Measurements from ENCODE around the gene MT2A.
"Not testable (repeated sequence)": the region's sequence is repeated elsewhere in the genome, so short reads cannot be mapped to it uniquely, and the experiment has no call there.

MT2A gene

DNA sequence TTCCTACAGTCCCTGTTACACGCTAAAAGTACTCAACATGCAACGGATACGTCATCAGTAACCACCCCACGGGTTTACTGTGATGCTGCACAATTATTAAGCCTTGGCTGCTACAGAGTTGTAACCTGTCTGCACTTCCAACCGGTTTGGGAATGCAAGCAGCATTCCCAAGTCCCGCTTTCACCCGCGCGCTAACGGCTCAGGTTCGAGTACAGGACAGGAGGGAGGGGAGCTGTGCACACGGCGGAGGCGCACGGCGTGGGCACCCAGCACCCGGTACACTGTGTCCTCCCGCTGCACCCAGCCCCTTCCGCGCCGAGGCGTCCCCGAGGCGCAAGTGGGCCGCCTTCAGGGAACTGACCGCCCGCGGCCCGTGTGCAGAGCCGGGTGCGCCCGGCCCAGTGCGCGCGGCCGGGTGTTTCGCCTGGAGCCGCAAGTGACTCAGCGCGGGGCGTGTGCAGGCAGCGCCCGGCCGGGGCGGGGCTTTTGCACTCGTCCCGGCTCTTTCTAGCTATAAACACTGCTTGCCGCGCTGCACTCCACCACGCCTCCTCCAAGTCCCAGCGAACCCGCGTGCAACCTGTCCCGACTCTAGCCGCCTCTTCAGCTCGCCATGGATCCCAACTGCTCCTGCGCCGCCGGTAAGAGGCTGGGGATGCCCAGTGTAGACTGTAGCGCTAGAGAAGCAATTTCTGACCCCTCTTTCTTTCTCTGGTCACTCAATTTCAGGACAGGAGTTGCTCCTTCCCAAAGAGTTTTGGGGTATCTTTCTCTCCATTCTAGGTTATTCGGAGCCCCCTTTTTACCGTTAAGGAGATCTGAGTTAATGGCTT lies at the start of gene MT2A:
MT2A (plus strand) TSS at position 542 of the 833 bp plus-strand sequence; CDS start at position 614, 72 bp downstream.
- DNase-seq (ENCODE audit: low read depth in 2 of 2) = peak; percentile 69 to 85

DNA sequence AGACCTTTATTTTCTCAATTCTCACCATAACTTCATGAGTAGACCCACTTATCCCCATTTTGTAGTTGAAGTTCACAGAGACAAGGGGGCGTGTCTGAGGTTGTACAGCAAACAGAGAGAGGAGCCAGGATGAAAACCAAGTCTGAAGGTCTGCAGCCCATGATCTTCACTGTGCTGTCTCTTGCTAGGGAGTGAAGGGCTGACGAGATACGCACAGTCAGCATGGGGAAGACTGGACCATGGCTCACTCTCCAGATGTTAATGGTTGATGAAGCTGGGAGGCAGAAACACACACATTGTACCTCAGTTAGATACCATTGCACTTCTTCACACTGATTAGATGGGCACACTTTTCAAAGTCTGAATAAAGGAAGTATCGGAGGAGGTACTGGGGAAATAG lies 49.3 kb upstream of the MT2A start:
- no peak for DNase-seq (ENCODE audit: low read depth in 2 of 2)

DNA sequence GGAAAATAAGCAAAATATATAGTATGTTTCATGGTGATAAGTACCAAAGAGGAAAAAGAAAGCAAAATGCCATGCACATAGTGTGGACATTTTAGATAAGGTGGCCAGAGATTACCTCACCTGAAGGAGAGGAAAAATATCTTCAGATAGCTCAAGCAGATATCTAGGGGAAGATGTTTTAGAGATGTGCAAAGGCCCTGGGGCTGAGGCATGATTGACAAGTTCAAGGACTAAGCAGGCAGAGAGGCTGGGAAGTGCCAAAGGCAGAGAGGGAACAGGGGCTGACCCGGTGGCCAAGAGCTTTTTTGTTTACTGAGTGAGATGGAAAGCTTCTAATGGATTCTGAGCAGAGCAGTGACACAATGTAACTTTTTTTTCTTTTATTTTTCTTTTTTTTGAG lies 47.9 kb upstream of the MT2A start:
- DNase-seq (ENCODE audit: low read depth in 2 of 2) = no peak

DNA sequence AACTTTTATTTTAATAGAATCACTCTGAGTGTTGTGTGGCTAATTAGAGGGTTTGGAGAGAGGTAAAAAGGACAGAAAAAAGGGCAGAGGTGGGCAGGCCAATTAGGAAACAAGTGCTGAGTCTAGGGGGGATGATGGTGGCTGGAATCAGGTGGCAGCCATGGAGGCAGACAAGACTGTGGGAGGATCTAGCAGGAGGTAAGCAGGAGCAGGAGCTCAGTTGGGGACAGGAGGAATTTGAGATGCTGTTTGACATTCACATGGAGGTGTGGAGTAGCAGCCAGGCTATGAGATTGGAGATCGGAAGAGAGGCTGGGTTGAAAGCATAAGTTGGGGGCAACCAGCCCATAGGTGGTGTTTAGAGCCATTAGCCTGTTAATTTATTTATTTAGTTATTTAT lies 47.3 kb upstream of the MT2A start:
- DNase-seq (ENCODE audit: low read depth in 2 of 2) = no peak

DNA sequence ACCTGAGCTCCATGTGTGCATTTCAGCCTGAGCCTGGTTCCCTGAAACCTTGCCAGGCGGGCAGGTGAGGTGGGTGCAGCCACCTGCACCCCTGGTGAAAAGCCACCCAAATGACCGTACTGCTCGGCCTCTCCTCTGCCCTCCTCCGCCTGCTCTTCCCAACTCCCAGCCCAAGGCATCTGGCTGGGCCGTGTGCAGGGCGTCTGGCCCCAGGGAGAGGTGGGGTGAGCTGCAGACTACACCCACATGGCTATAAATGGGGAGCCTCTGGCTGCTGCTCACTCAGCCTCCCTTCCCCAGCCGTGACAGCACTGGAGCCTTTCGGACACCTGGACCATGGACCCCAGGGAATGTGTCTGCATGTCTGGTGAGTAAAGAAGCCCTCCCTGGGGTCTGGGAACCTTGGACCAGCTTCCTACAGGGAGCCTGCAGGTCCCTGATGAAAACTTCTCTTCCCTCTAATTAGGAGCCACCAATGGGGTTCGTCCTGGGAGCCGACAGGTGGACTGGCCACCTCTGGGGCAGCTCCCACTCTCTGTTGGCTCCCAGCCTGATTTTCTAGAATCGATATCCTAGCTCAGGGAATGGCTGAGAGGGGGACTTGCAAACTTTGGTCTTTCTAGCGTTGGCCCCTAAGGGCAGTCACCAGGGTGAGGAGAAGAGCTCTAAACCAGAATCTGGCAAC lies 43.4 kb upstream of the MT2A start, which contains the start of gene MT4:
MT4 (plus strand) TSS at position 281 of the 685 bp plus-strand sequence; CDS start at position 337, 56 bp downstream.
- no peak for DNase-seq (ENCODE audit: low read depth in 2 of 2)

DNA sequence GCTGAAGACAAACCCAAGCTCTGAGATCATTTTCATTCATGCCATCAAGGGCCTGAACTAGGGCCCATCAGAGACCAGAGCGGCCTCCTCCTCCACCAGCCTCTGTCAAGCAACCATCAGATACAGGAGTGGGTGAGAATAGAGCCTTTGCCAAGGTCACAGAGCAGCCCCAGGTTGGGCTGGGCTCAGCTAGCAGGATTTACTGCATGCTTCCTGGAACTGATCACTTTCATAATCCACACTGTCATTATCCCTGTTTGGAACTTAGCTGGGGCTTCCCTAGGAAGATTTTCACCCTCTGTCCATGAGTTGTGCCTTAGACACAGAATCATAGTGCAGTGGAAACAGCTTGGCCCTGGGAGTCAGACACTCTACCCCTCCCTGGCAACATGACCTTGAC lies 38.4 kb upstream of the MT2A start:
- DNase-seq (ENCODE audit: low read depth in 2 of 2) = no peak

DNA sequence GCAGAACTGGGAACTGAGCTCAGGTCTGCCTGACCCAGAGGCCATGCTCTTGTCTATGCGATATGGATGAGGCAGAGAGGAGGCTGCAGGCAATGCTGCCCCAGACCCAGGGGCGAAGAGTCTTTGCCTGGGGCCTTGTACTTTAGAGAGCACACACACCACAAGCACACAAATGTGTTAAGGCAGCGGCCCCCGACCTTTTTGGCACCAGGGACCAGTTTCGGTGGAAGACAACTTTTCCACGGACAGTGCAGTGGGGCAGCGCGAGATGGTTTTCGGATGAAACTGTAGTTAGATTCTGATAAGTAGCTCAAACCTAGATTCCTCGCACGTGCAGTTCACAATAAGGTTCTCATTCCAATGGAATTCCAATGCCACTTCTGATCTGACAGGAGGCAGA lies 36.9 kb upstream of the MT2A start:
- DNase-seq (ENCODE audit: low read depth in 2 of 2) = no peak

DNA sequence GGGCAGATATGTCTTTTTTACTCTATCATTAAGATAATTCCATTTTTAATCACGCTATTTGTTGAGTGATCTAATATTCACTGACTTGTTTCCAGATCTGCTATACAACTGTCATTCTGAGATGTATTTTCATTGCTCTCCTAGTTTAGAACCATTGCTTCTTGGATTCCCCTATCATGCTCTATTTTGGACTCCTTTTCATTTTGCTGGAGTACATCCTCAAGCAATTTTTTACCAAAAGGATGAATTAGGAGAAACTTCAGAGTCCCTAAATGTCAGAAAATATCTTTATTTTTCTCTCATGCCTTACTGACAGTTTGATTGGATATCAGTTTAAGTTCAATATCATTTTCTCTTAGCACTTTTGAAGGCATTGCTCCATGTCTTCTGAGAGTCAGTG lies 33.8 kb upstream of the MT2A start:
- DNase-seq (ENCODE audit: low read depth in 2 of 2) = no peak

DNA sequence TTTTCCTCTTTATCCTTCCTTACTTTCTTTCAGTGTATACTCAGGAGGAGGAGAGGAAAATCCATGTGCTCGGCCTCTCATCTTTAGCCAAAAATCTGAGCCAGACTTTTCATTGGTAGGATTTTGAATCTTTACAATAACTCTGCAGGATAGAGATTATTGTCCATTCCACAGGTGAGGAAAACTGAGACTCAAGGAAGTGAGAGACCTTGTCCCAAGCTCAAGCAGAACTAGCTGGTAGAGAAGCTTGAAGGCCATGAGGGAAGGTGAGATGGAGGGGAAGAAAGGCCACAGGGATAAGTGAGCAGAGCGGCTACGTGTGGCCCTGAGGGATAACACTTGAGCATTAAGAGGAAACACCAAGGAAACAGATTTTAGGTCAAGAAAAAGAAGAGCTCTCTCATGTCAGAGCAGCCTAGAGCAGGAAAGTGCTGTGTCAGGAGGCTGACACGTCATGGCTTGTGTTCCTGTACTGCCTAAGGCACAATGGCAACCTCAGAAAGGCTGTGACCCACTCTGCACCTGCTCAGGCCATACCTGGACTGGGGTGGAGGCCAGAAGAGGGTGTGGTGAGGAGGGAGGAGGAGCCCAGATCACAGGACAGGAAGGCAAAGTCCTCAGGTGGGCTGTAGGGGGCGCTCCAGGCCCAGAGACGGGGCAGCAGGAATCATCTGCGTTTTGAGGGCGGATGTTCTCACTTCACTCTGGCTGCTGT lies 31.6 kb upstream of the MT2A start:
- peak; percentile 62 to 76 for DNase-seq (ENCODE audit: low read depth in 2 of 2)

DNA sequence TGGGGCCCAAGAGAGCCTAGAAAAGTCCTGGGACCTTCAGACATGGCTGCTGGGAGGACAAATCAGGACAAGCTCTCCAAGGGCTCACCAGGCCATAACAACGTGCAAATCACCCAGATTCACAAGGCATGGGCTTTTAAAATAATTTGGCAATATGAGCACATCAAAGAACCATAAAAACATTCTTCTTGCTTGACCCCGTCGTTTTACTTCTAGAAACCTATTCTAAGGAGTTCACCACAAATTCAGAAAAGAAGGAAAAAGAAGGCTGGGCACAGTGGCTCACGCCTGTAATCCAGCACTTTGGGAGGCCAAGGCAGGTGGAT lies 31.1 kb upstream of the MT2A start:
- DNase-seq (ENCODE audit: low read depth in 2 of 2) = no peak

DNA sequence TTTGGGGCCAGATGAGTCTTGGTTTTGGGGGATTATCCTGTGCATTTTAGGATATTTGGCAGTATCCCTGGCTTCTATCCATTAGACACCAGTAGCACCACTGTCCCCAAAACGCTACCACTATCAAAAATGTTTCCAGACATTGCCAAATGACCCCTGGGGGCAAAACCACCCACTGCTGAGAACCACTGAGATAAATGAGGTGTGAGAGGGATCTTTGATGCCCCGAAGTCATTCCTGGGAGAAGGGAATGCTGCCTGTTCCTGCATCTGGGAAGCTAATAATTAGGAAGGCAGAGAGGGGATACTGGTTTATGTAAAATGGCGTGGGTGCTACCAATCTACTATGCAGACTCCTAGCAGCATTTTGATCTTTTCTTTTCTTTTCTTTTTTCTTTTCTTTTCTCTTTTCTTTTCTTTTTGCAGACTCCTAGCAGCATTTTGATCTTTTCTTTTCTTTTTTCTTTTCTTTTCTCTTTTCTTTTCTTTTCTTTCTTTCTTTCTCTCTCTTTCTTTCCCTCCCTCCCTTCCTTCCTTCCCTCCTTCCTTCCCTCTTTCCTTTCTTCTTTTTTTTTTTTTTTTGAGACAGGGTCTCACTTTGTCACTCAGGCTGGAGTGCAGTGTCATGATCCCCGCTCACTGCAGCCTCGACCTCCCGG lies 27.9 kb upstream of the MT2A start:
- no peak for DNase-seq (ENCODE audit: low read depth in 2 of 2)

DNA sequence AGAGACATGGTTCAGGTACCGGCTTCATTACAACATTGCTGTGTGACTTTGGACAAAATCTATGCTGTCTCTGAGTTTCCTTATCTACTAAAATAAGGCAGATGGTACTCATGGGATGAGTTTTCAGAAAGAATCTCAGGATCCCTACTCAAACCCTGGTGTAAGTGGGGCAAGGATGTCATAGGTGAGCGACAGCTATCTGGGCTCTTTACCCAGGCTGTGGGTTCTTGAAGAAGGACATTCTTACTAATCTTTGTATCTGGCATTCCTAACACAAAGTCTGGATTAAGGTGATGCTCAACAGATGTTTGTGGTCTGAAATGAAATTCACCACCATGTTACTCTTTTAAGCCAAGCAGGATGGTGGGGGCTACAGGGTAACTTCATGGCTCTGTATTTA lies 25.5 kb upstream of the MT2A start:
- DNase-seq (ENCODE audit: low read depth in 2 of 2) = not testable (repeated sequence)

DNA sequence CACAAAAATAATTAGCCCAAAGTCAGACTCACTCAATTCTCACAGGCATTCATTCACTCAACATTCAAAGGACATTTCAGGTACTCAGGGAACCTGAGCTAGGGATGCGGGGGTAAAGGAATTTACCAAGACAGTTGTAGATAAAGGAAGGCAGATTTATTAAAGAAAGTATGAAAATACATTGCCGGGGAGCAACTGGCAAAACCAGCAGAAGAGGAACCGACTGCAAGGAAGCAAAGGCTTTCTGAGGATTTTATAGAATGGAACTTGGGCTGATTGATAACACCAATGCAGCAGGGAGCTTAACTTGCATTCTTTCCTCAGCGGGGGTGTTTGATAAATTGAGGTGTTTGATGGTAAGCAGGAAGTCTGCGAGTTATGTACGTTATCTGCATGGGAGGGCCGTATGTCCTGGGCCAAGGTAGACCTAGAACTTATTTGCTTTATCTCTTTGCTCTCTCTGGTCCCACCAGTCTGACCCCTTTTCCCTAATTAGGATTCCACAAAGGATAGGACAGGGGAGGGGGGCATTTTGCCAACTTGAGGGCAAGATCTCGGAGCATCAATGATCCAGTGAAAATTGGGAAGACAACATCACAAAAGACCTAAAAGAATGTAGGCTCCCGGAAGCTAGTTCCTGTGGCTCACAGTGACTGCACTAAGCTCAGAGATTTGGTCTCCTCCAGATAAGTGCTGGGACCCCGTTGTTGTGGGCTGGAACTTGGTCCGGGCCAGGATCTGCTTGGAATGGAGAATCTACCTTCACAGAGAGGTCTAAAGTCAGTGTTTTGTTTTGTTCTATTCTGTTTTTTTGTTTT lies 24.8 kb upstream of the MT2A start:
- DNase-seq (ENCODE audit: low read depth in 2 of 2) = no peak

DNA sequence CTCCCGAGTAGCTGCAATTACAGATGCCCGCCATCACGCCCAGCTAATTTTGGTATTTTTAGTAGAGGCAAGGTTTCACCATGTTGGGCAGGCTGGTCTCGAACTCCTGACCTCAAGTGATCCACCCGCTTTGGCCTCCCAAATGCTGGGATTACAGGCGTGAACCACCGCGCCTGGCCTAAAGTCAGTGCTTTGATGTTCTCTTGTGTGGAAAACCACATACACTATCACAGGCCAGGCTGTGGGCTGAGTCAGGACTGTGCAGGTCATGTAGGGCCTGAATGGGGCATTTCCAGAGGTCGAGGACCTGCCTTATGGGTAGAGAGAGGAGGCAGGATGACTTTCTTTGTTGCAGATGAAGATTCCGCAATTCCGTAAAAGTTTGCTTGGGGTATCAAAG lies 24.1 kb upstream of the MT2A start:
- no peak for DNase-seq (ENCODE audit: low read depth in 2 of 2)

DNA sequence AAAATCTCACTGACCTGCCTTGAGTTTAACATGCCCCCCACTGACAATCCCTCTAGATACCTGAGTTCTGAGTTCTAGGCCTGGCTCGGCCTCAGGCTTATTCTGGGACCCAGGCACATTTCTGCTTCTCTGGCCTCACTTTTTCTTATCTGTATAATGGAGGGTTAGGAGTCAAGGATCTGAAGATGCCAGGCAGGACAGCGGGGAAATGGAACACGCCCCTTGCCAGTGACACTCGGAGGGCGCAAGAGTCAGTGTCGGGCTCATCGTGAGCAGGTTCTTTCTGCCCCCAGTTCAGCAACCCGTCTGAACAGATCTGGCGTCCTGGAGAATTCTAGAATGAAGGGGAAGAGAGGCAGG lies 19.6 kb upstream of the MT2A start:
- no peak for DNase-seq (ENCODE audit: low read depth in 2 of 2)

DNA sequence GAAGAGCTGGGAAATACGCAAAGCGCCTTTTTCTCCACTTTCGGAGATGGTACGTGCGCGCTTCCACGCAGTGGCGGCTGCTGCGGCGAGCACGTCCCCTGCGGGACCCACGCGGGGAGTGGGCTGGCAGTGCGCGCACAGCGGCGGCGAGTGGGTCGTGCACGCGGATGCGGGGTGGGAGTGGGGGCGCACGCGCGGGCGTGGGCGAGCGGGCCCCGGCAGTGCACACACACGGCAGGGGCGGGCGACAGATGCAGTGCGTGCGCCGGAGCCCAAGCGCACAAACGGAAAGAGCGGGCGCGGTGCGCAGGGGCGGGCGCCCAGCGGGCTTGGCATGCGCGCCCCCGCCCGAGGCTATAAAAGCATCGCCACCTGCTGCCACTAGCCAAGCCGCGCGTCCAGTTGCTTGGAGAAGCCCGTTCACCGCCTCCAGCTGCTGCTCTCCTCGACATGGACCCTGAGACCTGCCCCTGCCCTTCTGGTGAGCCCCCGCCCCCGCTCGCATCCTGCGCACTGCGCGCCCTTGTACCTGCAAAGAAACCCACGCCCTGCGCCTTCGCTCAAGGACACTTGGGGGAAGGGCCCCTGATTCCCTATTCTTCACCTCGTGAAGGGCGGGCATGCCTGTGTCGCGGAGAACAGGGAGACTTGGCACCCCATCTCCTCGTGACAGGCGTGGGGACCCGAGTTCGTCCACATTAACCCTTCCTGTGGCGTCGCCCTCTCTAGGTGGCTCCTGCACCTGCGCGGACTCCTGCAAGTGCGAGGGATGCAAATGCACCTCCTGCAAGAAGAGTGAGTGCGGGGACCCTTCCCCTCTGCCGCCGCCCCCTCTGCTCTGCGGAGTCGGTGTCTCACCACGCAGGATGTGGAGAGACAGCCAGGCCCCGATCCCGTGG lies 19.0 kb upstream of the MT2A start, which contains the start of gene MT3:
MT3 (plus strand) TSS at position 388 of the 899 bp plus-strand sequence; CDS start at position 451, 63 bp downstream.
- peak in 1 of 2 donors; percentile 30 for DNase-seq (ENCODE audit: low read depth in 2 of 2)

DNA sequence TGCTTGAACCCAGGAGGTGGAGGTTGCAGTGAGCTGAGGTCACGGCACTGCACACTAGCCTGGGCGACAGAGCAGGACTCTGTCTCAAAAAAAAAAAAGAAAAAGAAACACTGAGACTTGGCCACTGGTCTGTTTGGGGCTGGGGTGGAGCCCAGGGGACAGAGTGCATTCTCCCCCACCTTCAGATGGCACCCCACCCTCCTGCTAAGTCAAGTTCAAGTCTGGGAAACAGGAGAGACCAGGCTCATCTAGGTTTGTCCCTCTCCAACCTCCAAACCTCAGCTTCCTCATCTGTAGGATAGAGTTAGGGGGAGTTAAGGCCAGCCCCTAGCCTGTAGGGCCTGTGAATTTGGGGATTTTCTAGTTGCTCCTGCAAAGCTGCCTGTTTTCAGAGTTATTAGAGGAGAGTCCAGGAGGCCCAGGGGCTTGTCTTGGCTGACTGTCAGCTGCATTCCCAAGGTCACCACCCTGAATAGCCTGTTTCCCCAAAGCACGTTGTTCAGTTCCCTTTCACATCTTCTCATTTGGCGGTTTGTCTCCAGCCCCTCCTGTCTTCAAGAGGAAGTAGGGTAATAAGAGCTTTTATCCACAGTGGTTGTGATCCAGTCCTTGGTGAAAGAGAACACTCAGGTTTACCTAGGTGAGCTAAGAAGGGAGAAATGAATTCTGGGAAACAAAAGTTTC lies 16.9 kb upstream of the MT2A start:
- no peak for DNase-seq (ENCODE audit: low read depth in 2 of 2)

DNA sequence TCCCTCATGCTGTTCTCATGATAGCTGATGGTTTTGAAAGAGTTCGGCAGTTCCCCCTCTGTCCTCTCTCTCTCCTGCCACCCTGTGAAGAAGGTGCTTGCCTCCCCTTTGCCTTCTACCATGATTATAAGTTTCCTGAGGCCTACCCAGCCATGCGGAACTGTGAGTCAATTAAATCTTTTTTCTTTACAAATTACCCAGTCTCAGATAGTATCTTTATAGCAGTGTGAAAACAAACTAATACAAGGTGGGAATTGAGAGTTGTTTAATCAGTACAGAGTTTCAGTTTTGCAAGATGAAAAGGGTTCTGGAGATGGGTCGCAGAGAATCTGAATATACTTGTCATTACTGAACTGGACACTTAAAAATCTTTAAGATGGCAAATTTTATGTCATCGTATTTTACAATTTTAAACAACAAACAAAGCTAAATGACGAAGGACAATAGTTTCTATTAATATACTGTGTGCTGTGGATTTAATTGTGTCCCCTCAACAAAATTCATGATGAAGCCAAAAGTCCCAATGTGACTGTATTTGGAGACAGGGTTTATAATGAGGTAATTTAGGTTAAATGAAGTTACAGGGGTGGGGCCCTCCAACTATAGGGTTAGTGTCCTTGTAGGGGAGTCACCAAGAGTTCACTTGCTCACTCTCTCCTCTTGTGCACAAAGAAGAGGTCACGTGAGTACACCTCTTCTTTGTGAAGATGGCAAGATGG lies 14.7 kb upstream of the MT2A start:
- DNase-seq (ENCODE audit: low read depth in 2 of 2) = no peak

DNA sequence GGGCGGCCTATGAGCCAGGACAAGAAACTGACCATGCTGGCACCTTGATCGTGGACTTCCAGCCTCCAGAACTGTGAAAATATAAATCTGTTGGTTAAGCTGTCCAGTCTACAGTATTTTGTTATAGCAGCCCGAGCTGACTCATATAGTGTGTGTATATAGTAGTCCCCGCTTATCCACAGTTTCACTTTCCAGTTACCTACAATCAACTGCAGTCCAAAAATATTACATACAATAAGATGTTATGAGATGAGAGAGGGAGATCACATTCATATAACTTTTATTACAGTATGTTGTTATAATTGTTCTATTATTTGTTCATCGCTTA lies 14.1 kb upstream of the MT2A start:
- DNase-seq (ENCODE audit: low read depth in 2 of 2) = no peak

All from stimulated activated CD8-positive, alpha-beta memory T cell treated with anti-CD3 and anti-CD28 coated beads, Interleukin-7, amount 100 ng/mL, for 4 hours (primary cell).